GM18498 (cell line): ENCODE measurements around the gene ZNF585A.

Source experiments
- ATAC-seq: cut with Tn5 transposase; IDR thresholded peaks from one replicate; pipeline ENCODE4 v1.9.1; 2021; ENCODE audit warnings: mild to moderate bottlenecking, moderate library complexity; ENCODE audit not compliant: unreplicated experiment

Gene ZNF585A

DNA sequence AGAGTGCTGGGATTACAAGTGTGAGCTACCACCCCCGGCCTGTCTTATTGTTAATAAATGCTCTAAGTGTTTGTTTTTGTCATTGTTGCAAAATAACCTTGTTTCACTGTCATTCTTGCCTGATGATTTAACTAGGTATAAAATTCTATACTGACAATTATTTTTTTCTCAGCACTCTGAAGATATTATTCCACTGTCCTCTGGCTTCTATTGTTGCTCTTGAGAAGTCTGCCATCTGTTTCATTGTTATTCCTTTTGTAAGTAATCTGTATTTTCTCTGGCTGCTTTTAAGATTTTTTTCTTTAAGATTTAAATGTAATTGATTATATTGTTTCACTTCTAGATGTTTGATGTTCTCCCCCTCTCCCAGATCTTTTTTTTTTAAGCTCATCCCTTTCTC is 76.6 kb downstream of the ZNF585A start:
- ATAC-seq: no peak
